Brain microvascular endothelial cell (primary cell): ENCODE data around the gene ALK.

Experiments
- DNase-seq: peaks from one replicate; pipeline ENCODE4 v3.0.0-alpha.2; 2020
- H3K27ac ChIP-seq: fragments of 250-450 bp; sonication (Bioruptor Pico); 2 replicates; pipeline ENCODE4 v1.5.1; 2020; ENCODE audit warnings: mild to moderate bottlenecking, moderate library complexity
- H3K27me3 ChIP-seq: fragments of 250-450 bp; sonication (Bioruptor Pico); replicated peaks from 2 replicates; pipeline ENCODE4 v1.5.1; 2020; ENCODE audit warnings: mild to moderate bottlenecking
- H3K36me3 ChIP-seq: fragments of 250-450 bp; sonication (Bioruptor Pico); replicated peaks from 2 replicates; pipeline ENCODE4 v1.5.1; 2020; ENCODE audit warnings: mild to moderate bottlenecking
- H3K4me3 ChIP-seq: 2 replicates; pipeline ENCODE4 v1.5.1; 2011; ENCODE audit warnings: low read depth, mild to moderate bottlenecking, control low read depth, low read length, moderate library complexity
- CTCF ChIP-seq: IDR thresholded peaks from 2 replicates; pipeline ENCODE4 v1.5.1; 2011; ENCODE audit warnings: low read depth, mild to moderate bottlenecking, moderate library complexity, low read length, control low read depth, inconsistent platforms; ENCODE audit errors: missing control alignments
- in situ Hi-C: cut with HindIII; loops from 2 replicates; pipeline ENCODE4 v1.10.0; 2017; ENCODE audit warnings: low sequenced_read_pairs, low pct_ligation_motif_present

The ALK gene

GRCh38 chr2:29743516-29743915, 177.9 kb downstream of the ALK start:
- in situ Hi-C loops = no loop called here
- Histone ChIP-seq H3K4me3 (no peak overlapping the region), H3K27me3 (no peaks in the 10 kb centered on the region), H3K36me3 (no peaks in the 10 kb centered on the region), H3K27ac (no peak overlapping the region)
- no peak for TF ChIP-seq CTCF
- no peak for DNase-seq

GRCh38 chr2:29742656-29743055, 178.7 kb downstream of the ALK start:
- no peaks in the 10 kb centered on the region for H3K27me3 ChIP-seq
- no peak overlapping the region for H3K4me3 ChIP-seq
- DNase-seq = no peak
- in situ Hi-C loops = no loop called here
- H3K36me3 ChIP-seq = no peaks in the 10 kb centered on the region
- TF ChIP-seq CTCF = no peak
- no peak overlapping the region for H3K27ac ChIP-seq

- Histone ChIP-seq H3K4me3 (no peak overlapping the region), H3K27me3 (no peaks in the 10 kb centered on the region), H3K36me3 (no peaks in the 10 kb centered on the region), H3K27ac (no peak overlapping the region)
- no peak for TF ChIP-seq CTCF
- no peak for DNase-seq
- in situ Hi-C loops = no loop called here
These were observed 180.3 kb downstream of the ALK start for GRCh38 chr2:29741132-29741531.

GRCh38 chr2:29733965-29734364, 187.4 kb downstream of the ALK start:
- no peak for TF ChIP-seq CTCF
- DNase-seq = no peak

DNA sequence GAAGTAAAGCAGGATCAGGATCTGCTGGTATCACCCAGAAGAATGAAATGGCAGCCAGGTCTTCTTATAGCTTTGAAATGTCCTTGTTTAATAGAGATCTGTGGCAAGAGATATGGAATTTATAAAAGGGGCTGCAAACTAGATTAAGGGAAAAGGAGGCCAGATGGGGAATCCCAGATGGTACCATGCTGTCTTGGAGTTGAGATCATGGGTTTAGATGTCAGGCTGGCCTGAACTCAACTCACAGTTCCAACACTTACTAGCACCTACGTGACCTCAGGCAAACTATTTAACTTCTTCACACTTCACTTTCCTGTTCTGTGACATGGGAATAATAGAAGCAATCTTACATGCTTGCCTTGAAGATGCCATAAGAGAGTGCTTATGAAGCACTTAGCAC, 188.2 kb downstream of the ALK start:
- H3K36me3 ChIP-seq = no peaks in the 10 kb centered on the region
- TF ChIP-seq CTCF = no peak
- no peak overlapping the region for H3K4me3 ChIP-seq
- no peak for DNase-seq
- no peaks in the 10 kb centered on the region for H3K27me3 ChIP-seq
- in situ Hi-C loops = no loop called here
- H3K27ac ChIP-seq = no peak overlapping the region

More at GRCh38 chr2:29733965-29734364, 187.4 kb downstream of the ALK start:
- Histone ChIP-seq H3K27me3 (no peaks in the 10 kb centered on the region), H3K27ac (no peak overlapping the region), H3K36me3 (no peaks in the 10 kb centered on the region), H3K4me3 (no peak overlapping the region)
- in situ Hi-C loops = no loop called here

- no peaks in the 10 kb centered on the region for H3K36me3 ChIP-seq
- H3K27me3 ChIP-seq = no peaks in the 10 kb centered on the region
- no peak for DNase-seq
- no peak overlapping the region for H3K4me3 ChIP-seq
- in situ Hi-C loops = no loop called here
- H3K27ac ChIP-seq = no peak overlapping the region
- no peak for TF ChIP-seq CTCF
These were observed 189.4 kb downstream of the ALK start for GRCh38 chr2:29731948-29732347.
